G401.6 (cell line): Measurements from ENCODE around the gene SLC37A1.

Experiments used
- FAIRE-seq: peaks from 2 replicates; lab custom pipeline; 2012; peaks lifted over from hg19 to GRCh38; lab: Jason Lieb, UNC

The SLC37A1 gene

DNA sequence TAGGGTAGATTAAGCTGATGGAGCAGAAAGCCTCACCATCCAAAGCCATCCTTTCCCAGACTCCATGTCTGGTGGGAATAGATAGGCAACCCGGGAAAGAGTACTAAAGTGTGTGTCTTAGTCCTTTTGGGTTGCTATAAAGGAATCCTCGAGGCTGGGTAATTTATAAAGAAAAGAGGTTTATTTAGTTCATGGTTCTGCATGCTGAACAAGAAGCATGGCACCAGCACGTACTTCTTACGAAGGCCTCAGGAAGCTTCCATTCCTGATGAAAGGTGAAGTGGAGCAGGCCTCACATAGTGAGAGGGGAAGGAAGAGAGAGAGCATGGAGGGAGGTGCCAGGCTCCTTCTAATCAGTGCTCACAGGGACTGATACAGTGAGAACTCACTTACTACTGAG is 6.2 kb upstream of the SLC37A1 start:
- no peak for FAIRE-seq

DNA sequence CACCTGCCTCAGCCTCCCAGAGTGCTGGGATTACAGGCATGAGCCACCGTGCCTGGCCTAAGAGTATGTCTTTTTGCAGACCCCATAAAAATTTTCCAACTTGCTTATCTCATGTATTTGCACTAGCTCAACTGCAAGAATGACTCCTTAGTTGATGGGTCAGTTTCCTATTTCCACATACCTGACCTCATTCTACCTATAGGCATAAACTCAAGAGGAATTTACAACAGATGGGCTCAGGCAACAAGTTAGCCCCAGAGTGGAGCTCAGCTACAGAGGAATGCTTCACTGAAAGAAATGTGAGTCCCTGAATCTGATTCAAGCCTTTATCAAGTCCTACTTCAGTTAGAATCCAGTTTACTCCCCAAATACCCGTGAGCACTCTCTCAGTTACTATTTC is 5.3 kb upstream of the SLC37A1 start:
- no peak for FAIRE-seq

DNA sequence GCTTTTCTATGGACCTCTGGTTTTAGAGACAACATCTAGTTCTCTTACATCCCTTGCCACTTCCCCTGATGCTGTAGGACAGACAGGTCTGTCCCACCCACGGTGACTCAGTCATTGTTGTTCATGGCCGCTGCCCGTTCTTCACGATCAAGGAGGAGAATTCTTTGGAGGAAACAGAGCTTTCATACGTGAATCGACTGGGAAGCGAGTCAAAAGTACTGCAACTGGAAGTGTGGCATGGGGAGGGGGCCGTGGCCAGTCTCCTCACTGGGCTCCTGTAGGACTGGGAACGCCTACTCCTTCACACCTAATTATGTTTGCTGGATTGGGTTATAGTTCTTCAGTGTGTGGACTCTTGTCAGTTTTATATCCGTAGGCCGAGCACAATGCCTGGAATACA is 4.4 kb upstream of the SLC37A1 start:
- FAIRE-seq = no peak

DNA sequence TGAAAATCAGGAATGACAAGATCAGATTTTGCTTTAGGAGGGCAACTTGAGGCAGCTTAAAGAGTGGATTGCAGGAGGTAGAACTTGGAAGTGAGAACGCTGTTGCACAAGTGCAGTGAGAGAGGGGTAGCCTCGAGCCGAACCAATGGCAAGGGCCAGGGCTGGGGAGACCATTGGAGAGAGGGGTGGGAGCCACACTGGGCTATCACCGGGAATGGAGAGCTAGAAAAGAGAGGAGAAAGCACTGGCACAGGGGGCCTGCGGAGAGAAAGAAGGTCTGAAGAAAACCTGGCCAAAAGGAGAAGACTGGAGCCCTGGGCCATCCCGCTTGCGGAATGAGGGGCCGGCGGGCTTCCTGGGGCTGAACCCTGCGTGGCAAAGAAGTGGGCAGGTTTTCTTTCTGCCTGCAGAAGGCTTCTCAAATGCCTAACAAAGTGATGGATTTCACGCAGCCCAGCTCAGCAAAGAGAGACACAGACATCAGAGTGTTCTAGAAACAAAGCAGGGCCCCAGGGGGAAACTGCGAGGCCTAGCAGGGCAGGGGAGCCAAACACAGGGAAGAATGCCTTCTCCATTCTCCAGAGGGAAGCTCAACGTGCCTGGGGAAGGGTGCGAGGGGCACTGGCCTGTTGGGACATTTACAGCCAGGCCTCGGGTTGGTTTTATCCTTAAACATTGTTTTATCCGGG is 1.2 kb upstream of the SLC37A1 start:
- FAIRE-seq = no peak

DNA sequence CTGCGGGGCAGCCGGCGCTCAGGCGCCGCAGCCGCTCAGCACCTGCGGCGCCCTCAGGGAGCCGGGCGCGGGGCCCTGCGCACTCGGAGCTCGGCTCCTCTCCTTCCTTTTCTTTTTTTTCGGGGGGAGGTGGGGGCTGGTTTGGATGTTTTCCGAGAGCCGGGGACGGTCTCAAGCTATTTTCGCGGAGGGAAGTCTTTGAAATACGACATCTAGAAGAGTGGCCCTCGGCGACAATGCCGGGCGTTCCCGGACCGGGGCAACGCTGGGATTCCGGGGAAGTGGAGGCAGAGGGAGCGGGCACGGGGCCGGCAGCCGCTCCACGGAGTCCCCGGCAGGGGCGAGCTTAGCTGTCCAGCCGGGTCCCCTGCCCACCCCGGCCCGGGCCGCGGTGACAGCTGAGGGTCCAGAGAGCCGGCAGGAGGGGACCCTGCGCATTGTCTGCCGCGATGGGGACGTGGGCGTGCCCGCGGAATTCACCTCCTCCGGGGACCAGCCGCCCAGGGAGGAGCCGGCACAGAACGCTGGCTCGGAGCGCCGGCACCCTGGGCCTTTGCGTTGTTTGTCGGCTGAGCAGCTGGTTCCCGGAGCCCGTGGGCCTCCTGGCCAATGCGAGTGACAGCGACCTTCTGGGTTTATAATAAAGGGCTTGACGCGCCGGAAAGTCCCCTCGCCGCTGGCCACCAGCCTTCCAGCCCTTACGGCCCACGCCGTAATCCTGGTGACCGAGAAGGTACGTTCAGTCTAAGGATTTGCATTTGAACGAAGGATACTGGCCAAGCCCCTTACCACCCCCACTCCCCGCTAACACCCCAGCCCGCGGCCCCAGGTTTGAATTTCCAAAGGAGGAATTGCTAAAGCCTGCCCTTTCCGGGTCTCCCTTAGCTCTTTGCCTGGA is 582 bp downstream of the SLC37A1 start:
- no peak for FAIRE-seq

DNA sequence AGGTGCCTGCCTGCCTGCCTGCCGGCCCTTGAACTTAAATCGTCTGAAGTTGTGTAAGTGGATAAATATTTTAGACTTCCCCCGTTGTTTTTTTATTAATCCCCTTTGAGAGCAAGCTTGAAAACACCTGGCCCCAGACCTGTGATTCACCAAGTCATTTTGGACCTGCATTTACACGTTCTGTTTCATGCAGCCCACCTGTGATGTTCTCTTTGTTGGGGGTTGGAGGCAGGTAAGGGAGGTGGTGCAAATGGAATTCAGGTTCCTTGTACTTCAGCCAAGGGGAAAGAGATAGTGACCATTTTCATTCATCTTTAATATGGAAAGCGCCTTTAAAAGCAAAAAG is 1.2 kb downstream of the SLC37A1 start:
- FAIRE-seq = no peak

DNA sequence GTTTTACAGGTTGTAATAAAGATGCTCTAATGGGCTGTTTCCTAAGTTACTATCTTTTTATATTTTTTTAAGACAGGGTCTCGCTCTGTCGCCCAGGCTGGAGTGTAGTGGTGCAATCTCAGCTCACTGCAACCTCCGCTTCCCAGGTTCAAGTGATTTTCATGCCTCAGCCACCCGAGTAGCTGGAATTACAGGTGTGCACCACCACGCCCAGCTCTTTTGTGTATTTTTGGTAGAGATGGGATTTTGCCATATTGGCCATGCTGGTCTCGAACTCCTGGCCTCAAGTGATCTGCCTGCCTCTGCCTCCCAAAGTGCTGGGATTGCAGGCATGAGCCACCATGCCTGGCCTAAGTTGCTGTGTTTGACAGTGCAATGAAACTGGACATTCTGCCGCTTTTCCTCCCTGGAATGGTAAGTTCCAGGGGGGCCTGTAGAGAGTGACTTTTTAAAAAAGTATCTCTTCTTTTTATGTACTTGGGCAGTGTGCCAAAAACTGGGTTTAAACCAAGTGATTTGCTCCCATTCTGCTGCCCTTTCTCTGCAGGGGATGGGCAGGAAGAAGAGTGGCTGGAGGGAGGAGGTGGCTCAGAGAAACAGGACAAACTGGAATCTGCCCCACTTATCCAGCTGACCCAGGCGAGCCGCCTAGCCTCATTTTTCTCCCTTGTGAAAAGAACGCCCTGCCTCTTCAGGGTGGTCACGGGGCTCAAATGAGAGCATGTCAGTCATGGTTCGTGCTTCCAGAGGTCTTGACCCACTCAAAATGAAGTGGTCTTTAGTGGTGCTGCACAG is 2.3 kb downstream of the SLC37A1 start:
- no peak for FAIRE-seq

DNA sequence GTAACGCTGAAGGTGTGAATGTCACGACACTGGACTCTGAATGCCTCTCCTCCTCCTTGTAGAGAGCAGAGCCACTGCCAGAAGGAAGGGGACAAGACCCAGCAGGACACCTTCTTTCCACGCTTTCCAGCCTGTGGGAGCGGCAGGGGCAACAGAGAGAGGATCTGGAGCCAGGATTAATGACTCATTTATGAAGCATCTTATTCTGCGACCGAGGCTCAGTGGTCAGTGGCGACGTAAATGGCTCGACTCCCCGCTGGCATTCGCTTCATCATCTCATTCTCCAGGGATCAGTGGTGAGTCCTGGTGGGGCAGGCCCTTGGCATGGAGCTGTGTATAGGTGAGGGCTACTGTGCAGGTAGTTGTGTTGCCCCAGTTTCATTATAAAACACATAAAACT is 4.6 kb downstream of the SLC37A1 start:
- FAIRE-seq = no peak

DNA sequence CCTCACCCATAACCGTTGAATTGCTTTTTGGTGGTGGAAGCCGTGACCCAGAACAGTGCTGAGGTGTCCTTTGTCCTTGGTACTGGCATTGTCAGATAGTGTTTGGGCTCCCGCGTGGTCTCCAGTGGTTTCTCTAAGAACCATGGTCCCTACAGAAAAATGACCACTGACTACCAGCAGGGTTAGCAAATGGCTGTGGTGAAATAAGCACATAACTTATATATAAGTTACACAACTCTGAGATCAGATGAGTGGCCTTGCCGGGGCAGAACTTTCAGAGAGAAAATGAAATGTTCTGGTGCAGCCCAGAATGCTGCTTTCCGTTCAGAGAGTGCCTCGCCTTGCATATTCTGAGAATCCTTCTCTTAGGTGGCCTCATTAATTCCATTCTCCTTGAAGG is 5.0 kb downstream of the SLC37A1 start:
- FAIRE-seq = no peak

DNA sequence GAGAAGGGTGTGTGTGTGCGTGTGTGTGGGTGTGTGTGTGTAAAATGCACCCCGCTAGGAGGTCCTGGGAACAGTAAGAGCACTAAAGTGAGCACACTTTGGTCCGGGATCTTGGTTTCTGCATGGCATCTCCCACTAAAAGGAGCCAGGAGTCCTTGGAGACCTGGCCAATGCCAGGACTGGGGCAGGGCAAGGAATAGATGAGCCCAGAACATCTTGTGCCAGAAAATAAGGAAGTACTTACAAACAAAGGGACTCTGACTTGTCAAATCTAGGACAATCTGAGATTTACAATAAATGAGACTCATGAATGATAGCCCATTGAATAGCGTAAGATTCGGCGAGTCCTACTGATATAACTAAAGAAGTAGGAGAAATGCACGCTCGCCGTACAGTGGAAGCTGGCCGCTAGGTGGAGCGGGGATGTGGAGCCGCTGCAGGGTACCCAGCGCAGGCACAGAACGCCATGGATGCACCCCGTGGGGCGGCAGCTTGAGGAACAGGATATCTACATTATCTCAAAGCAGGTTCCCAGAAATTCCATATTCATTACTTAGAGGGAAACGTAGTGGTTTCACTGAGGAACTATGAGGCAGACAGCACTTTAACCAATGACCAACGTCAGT is 7.1 kb downstream of the SLC37A1 start:
- FAIRE-seq = no peak

DNA sequence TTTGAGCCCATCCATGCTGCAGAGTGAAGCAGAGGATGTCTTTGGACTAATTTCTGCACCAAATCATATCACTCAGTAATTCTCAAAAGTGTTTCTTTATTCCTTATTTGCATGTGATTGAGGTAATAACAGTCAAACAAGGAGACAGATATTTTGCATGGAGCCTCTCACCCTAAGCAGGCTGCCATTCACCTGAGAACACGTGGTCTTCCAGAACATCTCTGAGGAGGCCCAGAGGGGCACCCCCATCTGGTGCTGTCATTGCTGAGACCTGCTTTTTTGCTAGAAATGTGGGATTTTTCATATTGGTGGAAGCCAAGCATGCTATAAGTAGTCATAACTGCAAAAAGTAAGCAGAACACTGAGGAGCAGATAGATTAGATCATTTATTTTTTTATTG is 7.7 kb downstream of the SLC37A1 start:
- no peak for FAIRE-seq

DNA sequence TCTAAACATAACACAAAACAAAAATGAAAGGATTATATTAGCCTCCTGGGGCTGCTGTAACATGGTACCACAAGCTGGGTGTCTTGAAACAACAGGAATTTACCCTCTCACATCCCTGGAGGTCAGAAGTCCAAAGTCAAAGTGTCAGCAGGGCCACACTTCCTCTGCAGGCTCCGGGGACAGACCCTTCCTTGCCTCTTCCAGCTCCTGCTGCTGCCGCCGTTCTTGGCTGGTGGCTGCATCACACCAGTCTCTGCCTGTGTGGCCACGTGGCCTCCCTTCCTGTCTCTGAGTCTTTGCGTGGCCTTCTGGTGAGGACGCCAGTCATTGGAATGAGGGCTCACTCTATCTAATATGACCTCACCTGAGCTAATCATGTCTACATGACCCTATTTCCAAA is 8.2 kb downstream of the SLC37A1 start:
- FAIRE-seq = no peak

DNA sequence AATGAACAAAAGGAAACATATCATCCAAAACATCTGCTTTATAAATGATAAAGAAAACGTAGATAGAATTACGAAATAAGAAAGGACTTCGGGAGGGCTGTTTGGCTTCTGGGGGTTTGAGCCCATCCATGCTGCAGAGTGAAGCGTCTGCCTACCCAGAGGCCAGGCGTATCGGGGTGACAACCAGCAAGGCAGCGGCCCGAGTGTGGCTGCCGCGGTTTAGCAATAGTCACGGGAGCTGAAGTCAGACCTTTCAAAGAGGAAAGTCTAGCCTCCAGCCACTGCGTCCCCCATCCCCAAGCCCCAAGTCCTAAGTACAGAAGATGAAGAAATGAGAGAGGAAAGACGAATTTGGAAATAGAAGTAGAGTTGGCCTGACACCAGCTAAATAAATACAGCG is 8.6 kb downstream of the SLC37A1 start:
- FAIRE-seq = no peak

DNA sequence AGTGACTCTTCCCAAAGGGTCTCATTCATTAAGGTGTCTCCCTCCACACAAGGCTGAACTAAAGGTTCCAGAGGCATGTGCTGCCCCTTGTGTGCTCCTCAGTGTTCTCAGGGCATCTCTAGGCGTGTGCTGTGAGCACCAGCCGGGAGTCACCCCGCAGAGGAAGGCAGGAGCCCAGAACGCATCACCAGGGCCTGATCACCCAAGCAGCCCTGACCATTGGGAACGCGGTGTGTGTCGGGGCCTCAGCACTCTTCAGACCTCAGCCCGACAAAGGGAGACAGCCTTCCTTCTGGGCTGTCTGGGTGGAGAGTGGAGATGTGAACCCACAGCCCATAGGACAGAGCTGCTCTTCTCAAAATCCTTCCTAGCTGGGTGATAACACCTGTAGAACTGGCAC is 9.1 kb downstream of the SLC37A1 start:
- no peak for FAIRE-seq

DNA sequence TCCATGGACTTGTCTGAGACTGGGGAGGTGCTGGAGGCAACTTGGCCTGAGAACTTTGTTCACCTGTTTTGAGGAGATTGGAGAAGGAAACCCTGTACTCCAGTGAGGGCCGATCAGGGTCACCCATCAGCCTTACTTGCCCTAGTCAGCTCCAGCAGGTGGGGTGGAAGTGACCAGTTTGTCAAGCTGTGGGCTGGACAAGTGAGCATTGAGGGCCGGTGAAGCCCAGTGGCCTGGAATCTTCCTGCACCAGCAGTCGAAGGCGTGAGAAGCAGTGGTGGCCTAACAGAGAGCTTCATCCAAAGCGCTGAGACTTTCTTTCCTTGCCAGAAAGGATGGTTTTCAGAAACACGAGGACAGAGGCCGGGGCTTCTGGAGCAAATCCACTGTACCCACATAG is 9.6 kb downstream of the SLC37A1 start:
- FAIRE-seq = no peak

DNA sequence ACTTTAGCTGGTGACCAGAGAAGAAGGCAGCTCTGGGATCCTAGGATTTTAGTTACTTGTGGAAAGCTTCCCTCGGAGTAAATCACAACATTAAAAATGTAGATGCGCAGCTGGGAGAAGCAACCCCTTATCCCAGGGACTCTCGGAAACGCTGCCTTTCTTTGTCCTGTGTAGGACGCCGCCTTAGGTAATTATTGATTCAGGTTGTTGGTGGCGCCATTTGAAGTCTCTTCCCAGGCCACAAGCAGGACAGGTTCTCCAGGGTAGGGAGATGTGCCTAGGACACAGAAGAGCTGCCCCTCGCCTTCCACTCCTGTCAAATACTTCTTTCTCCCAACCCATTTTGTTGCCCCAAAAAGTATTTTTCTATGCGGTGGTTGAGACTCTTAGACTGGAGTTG is 10.3 kb downstream of the SLC37A1 start:
- no peak for FAIRE-seq

DNA sequence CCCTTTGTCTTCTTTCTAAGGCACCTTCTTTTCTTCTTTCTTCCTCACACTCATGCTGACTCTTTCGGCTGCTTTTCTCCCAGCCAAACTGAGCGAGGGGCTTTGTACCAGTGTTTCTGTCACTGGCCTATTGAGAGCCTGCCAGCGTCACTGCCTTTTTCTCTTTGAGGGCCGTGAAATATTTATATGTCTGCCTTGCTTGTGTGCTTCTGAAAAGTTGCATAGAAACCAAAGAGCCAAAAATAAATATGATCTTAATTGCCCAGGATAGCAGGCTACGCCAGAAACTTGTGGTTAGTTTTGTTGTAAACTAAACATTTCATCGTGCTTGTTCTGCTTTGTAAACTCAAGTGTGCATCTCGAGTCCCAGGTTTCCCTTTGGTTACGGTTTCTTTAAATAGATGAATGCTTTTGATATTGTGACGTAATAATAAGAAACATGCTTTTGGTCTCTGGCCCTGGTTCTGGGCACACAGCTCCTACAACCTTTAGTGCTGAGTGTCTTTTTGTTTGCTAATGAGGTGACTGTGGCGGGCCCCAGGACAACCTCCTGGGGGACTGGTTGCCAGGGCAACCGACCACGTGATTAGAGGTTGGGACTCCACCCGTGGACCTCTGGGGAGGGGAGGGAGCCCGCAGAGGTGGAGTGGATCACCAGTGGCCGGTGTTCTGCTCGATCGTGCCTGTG is 10.8 kb downstream of the SLC37A1 start:
- FAIRE-seq = no peak

DNA sequence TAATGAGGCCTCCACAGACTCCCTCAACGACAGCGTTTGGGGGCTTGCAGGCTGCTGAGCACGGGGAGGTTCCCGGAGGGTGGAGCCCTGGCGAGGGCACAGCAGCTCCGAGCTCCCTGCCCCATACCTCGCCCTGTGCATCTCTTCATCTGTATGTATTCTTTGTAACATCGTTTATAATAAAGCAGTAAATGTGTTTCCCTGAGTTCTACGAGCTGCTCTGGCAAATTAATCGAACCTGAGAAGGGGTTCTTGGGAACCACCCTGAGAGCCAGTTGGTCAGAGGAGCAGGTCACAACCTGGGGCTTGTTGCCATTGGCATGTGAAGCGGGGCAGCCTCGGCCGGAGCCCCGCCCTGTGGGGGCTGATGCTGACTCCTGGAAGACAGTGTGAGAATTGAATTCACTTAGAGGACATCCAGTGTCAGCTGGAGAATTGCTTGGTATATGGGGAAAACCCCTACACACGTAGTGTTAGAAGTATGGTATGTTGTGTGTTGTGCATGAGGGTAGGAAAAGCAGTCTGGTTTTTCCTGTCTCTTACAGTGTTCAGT is 11.5 kb downstream of the SLC37A1 start:
- FAIRE-seq = no peak

DNA sequence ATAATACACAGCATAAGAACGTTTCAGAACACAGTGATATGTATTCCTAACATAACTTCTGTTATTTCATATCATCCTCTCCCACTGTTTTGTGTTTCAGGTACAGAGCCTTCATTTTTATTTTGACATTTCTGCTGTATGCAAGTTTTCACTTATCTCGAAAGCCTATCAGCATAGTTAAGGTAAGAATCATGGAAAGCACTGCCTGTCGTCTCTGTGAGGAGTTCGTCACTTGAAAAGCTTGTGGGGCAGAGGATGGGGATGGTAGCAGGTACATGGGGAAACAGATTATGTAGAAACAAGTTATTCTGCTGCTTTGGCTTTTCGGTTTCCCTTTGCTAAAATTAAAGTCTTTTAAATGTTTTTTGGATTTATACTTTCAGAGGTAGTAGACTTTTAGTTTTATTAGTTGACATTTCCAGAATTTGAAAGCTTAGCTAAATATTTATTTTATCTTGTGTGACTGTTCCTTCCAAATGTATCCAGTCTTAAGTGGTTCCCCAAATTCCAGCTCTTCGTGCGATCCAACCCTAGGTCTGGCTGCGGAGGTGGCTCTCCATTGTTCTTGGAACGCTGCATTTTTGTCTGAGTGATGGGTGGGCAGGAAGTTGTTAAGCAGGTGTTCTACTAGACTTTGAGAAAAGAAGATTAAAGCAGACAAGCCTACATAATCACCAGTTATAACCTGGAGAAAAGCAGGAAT is 12.2 kb downstream of the SLC37A1 start:
- no peak for FAIRE-seq

DNA sequence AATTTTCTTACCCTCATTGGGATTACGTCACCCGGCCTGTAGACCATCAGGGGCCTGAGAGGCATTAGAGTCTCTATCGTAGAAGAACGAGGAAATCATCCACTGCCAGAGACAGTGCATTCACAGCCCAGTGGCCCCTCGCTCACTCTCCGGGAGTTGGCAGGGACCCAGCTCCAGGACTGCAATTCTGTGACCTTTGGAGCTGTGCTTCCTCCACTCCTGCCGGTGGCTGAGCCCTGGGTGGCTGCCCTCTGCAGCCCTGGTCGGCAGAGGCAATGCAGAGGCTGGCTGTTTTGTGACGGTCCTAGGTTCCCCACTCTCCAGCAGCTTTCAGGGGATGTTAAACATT is 12.7 kb downstream of the SLC37A1 start:
- FAIRE-seq = no peak

DNA sequence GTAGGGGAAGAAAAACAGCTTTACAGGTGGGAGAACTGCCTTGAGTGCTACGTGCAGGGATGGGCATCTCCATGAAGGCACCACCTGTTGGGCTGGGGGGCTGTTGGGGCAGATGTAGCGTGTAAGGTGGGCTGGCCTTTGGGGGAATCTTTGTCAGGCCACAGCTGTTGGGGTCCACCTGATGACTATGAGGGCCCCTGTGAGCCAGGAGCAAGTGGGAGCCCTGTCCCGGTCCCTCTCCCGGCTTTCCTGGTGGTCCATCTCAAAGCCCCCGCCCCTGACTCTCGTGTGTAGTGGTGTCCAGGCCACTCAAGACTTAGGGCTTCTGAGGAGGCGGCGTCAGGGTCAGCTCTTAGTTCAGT is 13.5 kb downstream of the SLC37A1 start:
- no peak for FAIRE-seq
